Keratinocyte (primary cell): ENCODE measurements around the gene MASP2.

Source experiments
- CTCF ChIP-seq, 3 experiments: IDR thresholded peaks in 1 of 3; conservative IDR thresholded peaks in 1 of 3; optimal IDR thresholded peaks in 1 of 3; 2 replicates in 2 of 3; 3 replicates in 1 of 3; pipeline versions ENCODE3 to v1.5.1; 2011; ENCODE audit warnings: low read length in 3 of 3, mild to moderate bottlenecking in 3 of 3, moderate library complexity in 2 of 3, control low read depth in 1 of 3, inconsistent platforms in 1 of 3; ENCODE audit not compliant: insufficient read depth in 2 of 3; ENCODE audit errors: extremely low read depth in 1 of 3
- EZH2 ChIP-seq: IDR thresholded peaks from one replicate; pipeline ENCODE4 v1.6.1; 2012; ENCODE audit warnings: inconsistent platforms, mild to moderate bottlenecking, low read length, moderate library complexity

DNA sequence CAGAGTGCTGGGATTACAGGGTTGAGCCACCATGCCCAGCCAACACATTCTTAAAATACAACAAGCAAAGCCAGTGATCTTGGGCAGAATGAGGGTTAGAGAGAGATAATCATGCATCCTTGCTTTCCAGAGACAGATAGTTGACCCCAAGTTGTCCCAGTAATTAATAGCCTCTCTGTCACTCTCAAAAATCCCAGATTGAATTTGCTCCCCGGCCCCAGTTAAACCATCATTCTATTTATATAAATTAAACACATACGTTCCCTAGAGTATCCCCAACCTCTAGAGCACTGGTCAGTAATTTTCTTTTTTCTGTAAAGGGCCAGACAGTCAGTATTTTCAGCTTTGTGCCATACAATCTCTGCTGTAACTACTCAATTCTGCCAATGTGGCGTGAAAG is 50.9 kb downstream of the MASP2 start:
- TF ChIP-seq CTCF (optimal IDR thresholded peaks at IDR 0.05 in 1 of 3, IDR thresholded peaks at IDR 0.05 in 1 of 3, conservative IDR thresholded peaks at IDR 0.05 in 1 of 3; ENCODE audit: extremely low read depth in 1 of 3, insufficient read depth in 2 of 3, low read length in 3 of 3) (no peak), EZH2 (no peak)
